Measurements from ENCODE around the gene RBFA.

- TF ChIP-seq CTCF (conservative IDR thresholded peaks at IDR 0.05; ENCODE audit: low read depth, low read length) (no peak), EZH2 (IDR thresholded peaks at IDR 0.05; ENCODE audit: low read length, unreplicated experiment) (no peak)
These were observed 11.6 kb upstream of the RBFA start for GRCh38 chr18:80022613-80023012.
